ENCODE data around the gene PHACTR1. TPM values are rescaled to one million over a fixed set of nuclear protein-coding genes. Genes with fewer than 3 reads are reported as not detected.

PHACTR1 gene
- total RNA-seq, 4 donors from 2014 or later, result 12.6 to 17.7 (median 17.1) TPM

GRCh38 chr6:12844284-12845223 lies 128.0 kb downstream of the PHACTR1 start:
- no peak for TF ChIP-seq CTCF (IDR thresholded peaks at IDR 0.05)
- no peak for ATAC-seq (ENCODE audit: low FRiP score)
- no peak for DNase-seq (ENCODE audit: low spot score)

GRCh38 chr6:12845224-12846004 lies 128.8 kb downstream of the PHACTR1 start:
- TF ChIP-seq CTCF (IDR thresholded peaks at IDR 0.05), result no peak
- DNase-seq (ENCODE audit: low spot score) (no peak), ATAC-seq (ENCODE audit: low FRiP score) (no peak)

GRCh38 chr6:12848964-12849808 lies 132.6 kb downstream of the PHACTR1 start:
- no peak for TF ChIP-seq CTCF (IDR thresholded peaks at IDR 0.05)
- ATAC-seq (ENCODE audit: low FRiP score) (no peak), DNase-seq (ENCODE audit: low spot score) (no peak)

- no peak for TF ChIP-seq CTCF (IDR thresholded peaks at IDR 0.05)
- DNase-seq (ENCODE audit: low spot score), result no peak
- ATAC-seq (ENCODE audit: low FRiP score), result no peak
Measured at GRCh38 chr6:12849809-12850198, 133.2 kb downstream of the PHACTR1 start.

- DNase-seq (ENCODE audit: low spot score) (no peak), ATAC-seq (ENCODE audit: low FRiP score) (no peak)
- no peak for TF ChIP-seq CTCF (IDR thresholded peaks at IDR 0.05)
Measured at GRCh38 chr6:12851123-12851695, 134.6 kb downstream of the PHACTR1 start.

- no peak for TF ChIP-seq CTCF (IDR thresholded peaks at IDR 0.05)
- no peak for DNase-seq (ENCODE audit: low spot score)
- ATAC-seq (ENCODE audit: low FRiP score), result no peak
Measured at GRCh38 chr6:12861603-12862002, 145.0 kb downstream of the PHACTR1 start.
